HepG2 (cell line): ENCODE results near the gene PRKCE. TPM values are rescaled to one million over a fixed set of nuclear protein-coding genes. Genes with fewer than 3 reads are reported as not detected.

Source experiments
- ATAC-seq: fragments of 200-7000 bp; cut with Tn5 transposase; 3 replicates; pipeline ENCODE4 v1.9.1; 2020; ENCODE audit warnings: mild to moderate bottlenecking, moderate library complexity
- BruUV-seq: library from RNA; stranded (reverse); fragments of 400-500 nt; replicated peaks from 2 replicates; lab custom pipeline; 2021; lab: Mats Ljungman, UMichigan
- CTCF ChIA-PET: fragments of 300-600 bp; formaldehyde crosslinking; extraction: SDS; loops from one replicate; lab custom pipeline; 2021; ENCODE audit warnings: low total read pairs, inconsistent platforms, low intra/inter-chr PET ratio; lab: Yijun Ruan, JAX
- POLR2A ChIA-PET: fragments of 350-600 bp; sonication (Branson Sonifier 250); formaldehyde crosslinking; loops from one replicate; lab custom pipeline; 2020; ENCODE audit warnings: antibody characterized with exemption, inconsistent platforms; lab: Yijun Ruan, JAX
- DNase-seq: peaks from one replicate; pipeline ENCODE4 v3.0.0-alpha.2; 2015; ENCODE audit warnings: low spot score
- FAIRE-seq: peaks from 3 replicates; lab custom pipeline; 2011; peaks lifted over from hg19 to GRCh38; lab: Jason Lieb, UNC
- H2AFZ ChIP-seq: one replicate; pipeline ENCODE4 v1.6.1; 2011; ENCODE audit warnings: low read length, inconsistent platforms
- H3K27ac ChIP-seq: fragments of 300-600 bp; 3 replicates; pipeline ENCODE4 v1.8.0; 2011; ENCODE audit warnings: mixed run types, mild to moderate bottlenecking, mixed read lengths, low read length, inconsistent platforms; ENCODE audit not compliant: insufficient read depth; ENCODE audit errors: extremely low read length
- H3K27me3 ChIP-seq, 2 experiments: fragments of 200-600 bp in 1 of 2; 2 replicates in 1 of 2; 3 replicates in 1 of 2; pipeline versions ENCODE4 v1.6.0 to v1.8.0; 2011; ENCODE audit warnings: low read length in 2 of 2, mild to moderate bottlenecking in 2 of 2, moderate library complexity in 2 of 2, inconsistent platforms in 1 of 2; ENCODE audit not compliant: insufficient read depth in 2 of 2, control insufficient read depth in 1 of 2
- H3K36me3 ChIP-seq, 2 experiments: fragments of 200-600 bp in 1 of 2; replicated peaks in 1 of 2; 2 replicates in 1 of 2; 3 replicates in 1 of 2; pipeline versions ENCODE4 v1.5.1 to v1.8.0; 2011; ENCODE audit warnings: low read length in 2 of 2, inconsistent platforms in 1 of 2; ENCODE audit not compliant: insufficient read depth in 2 of 2, control insufficient read depth in 1 of 2
- H3K4me1 ChIP-seq: 2 replicates; pipeline ENCODE4 v1.5.1; 2012; ENCODE audit warnings: low read length, inconsistent platforms; ENCODE audit not compliant: insufficient read depth
- H3K4me2 ChIP-seq: 2 replicates; pipeline ENCODE4 v1.6.0; 2011; ENCODE audit warnings: low read depth, low read length, inconsistent platforms
- H3K4me3 ChIP-seq, 3 experiments: fragments of 200-600 bp in 1 of 3; sonication (generic), shearing (Covaris generic) in 1 of 3; replicated peaks in 1 of 3; 2 replicates each; pipeline ENCODE4 v1.5.1; 2011 to 2016; ENCODE audit warnings: low read length in 3 of 3, inconsistent platforms in 2 of 3, low read depth in 2 of 3, mild to moderate bottlenecking in 2 of 3, control low read depth in 1 of 3, mixed read lengths in 1 of 3; ENCODE audit not compliant: insufficient read depth in 1 of 3
- H3K79me2 ChIP-seq: one replicate; pipeline ENCODE4 v1.6.1; 2011; ENCODE audit warnings: low read length, inconsistent platforms; ENCODE audit not compliant: insufficient read depth
- H3K9ac ChIP-seq: 2 replicates; pipeline ENCODE4 v1.6.0; 2011; ENCODE audit warnings: mild to moderate bottlenecking, low read depth, low read length, inconsistent platforms; ENCODE audit not compliant: insufficient read depth
- H3K9me3 ChIP-seq: 2 replicates; pipeline ENCODE4 v1.5.1; 2012; ENCODE audit warnings: mild to moderate bottlenecking, low read length
- H4K20me1 ChIP-seq: 2 replicates; pipeline ENCODE4 v1.6.0; 2011; ENCODE audit warnings: inconsistent platforms, mild to moderate bottlenecking, low read length, moderate library complexity; ENCODE audit not compliant: insufficient read depth
- GMEB2 ChIP-seq: IDR thresholded peaks from 2 replicates; pipeline ENCODE4 v1.6.1; 2016; ENCODE audit warnings: missing biosample characterization, missing genetic modification reagents, low read depth
- MXD4 ChIP-seq: IDR thresholded peaks from 2 replicates; pipeline ENCODE4 v1.6.1; 2016; ENCODE audit warnings: mild to moderate bottlenecking, missing biosample characterization, missing genetic modification reagents
- PLSCR1 ChIP-seq: sonication (generic); formaldehyde crosslinking; IDR thresholded peaks from 2 replicates; pipeline ENCODE4 v1.5.0; 2020; ENCODE audit warnings: missing genetic modification reagents, mild to moderate bottlenecking, borderline replicate concordance
- SATB2 ChIP-seq: sonication (generic); formaldehyde crosslinking; IDR thresholded peaks from 2 replicates; pipeline ENCODE4 v1.5.0; 2020; ENCODE audit warnings: missing genetic modification reagents
- ZNF335 ChIP-seq: sonication (generic); formaldehyde crosslinking; IDR thresholded peaks from 2 replicates; pipeline ENCODE4 v1.4.0; 2020; ENCODE audit warnings: missing genetic modification reagents
- ZNF674 ChIP-seq: sonication (generic); formaldehyde crosslinking; IDR thresholded peaks from 2 replicates; pipeline ENCODE4 v1.5.0; 2020; ENCODE audit warnings: low read depth, mild to moderate bottlenecking, missing genetic modification reagents
- ZNF724P ChIP-seq: sonication (generic); formaldehyde crosslinking; IDR thresholded peaks from 2 replicates; pipeline ENCODE4 v1.8.0; 2022; ENCODE audit warnings: missing genetic modification reagents, borderline replicate concordance
- WGBS: methylation state at CpG from one replicate; pipeline ENCODE4 v1.1.6; 2017; ENCODE audit warnings: low lambda C conversion rate; 5-methylcytosine and 5-hydroxymethylcytosine counted together
- in situ Hi-C: cut with HindIII; loops from 2 replicates; pipeline ENCODE4 v1.10.0; 2017; ENCODE audit warnings: low pct_unique_long_range_greater_than_20kb; ENCODE audit not compliant: extremely low pct_ligation_motif_present
- intact Hi-C: fragments of 100-400 bp; cut with micrococcal nuclease; formaldehyde crosslinking; loops from one replicate; pipeline ENCODE4 v1.10.0; 2022; ENCODE audit not compliant: unreplicated experiment
- polyA plus RNA-seq, 8 experiments: library from polyadenylated mRNA; depleted of rRNA in 3 of 8; stranded (reverse) in 7 of 8; unstranded in 1 of 8; fragments of >200 nt; fragmentation: Illumina TruSeq in 4 of 8; extraction: Trizol in 4 of 8; gene quantifications; 2 replicates each; pipeline versions ENCODE4 v1.2.1 to v1.2.3, GENCODE V29; 2011 to 2016; ENCODE audit warnings: low read depth in 4 of 8, missing spikeins in 1 of 8, mixed read lengths in 1 of 8; ENCODE audit not compliant: insufficient read depth in 1 of 8
- total RNA-seq, 5 experiments: library from RNA; depleted of rRNA; stranded (reverse); fragments of >200 nt; fragmentation: Illumina TruSeq; extraction: Trizol; gene quantifications; 2 replicates each; pipeline ENCODE4 v1.2.3, GENCODE V29; 2016; ENCODE audit warnings: low read depth in 1 of 5

Gene PRKCE
- total and polyA plus RNA-seq, 2 of the 13 experiments (the other 11 are each of a cell fraction or from before 2014, with no cell fraction given): 1.0 to 3.9 TPM

GRCh38 chr2:46075848-46076247 lies 424.4 kb downstream of the PRKCE start (continued):
- TF ChIP-seq PLSCR1 (CRISPR knock-in tag) (no peak), SATB2 (CRISPR knock-in tag) (no peak), ZNF724P (CRISPR knock-in tag) (no peak), GMEB2 (CRISPR knock-in tag) (no peak)

- Histone ChIP-seq H2AFZ (no peak overlapping the region), H3K79me2 (no peaks in the 10 kb centered on the region), H4K20me1 (no peaks in the 10 kb centered on the region), H3K27me3 (no peaks in the 10 kb centered on the region), H3K9ac (no peak overlapping the region), H3K4me1 (no peaks in the 10 kb centered on the region; the same call in 1 of the 2 replicates), H3K27ac (no peak overlapping the region), H3K4me2 (no peak overlapping the region), H3K4me3 (no peak overlapping the region), H3K9me3 (no peaks in the 10 kb centered on the region), H3K36me3 (no peaks in the 10 kb centered on the region)
- FAIRE-seq: no peak
- ATAC-seq: no peak
- TF ChIP-seq ZNF335 (no peak), MXD4 (CRISPR knock-in tag) (no peak), ZNF674 (CRISPR knock-in tag) (no peak)
- ChIA-PET POLR2A (no interaction called here), CTCF (no interaction called here)
- in situ Hi-C loops (loop anchor here (10.0 kb wide), 1 partner anchor 279 kb away; no protein-coding TSS in a partner anchor), intact Hi-C loops (no loop called here)
- WGBS: 69% methylated on average over 4 of the region's 4 CpGs
- BruUV-seq: no TSS peak
- DNase-seq: no peak
Measured at GRCh38 chr2:46076251-46076650, 424.8 kb downstream of the PRKCE start.
